Thyroid gland (tissue), 4 donors: Measurements from ENCODE around the gene KCP.

ENCODE experiments used
- CTCF ChIP-seq, 6 experiments: fragments of 200-600 bp in 3 of 6; fragments of 450-650 bp in 3 of 6; sonication (generic) in 3 of 6; IDR thresholded peaks; one replicate each; pipeline ENCODE4 v1.5.1; 2016 to 2019; ENCODE audit warnings: antibody characterized with exemption in 6 of 6, mild to moderate bottlenecking in 2 of 6, inconsistent platforms in 1 of 6, moderate library complexity in 1 of 6
- POLR2A ChIP-seq, 2 donors: fragments of 450-650 bp; IDR thresholded peaks; one replicate each; pipeline ENCODE4 v1.6.1; 2017; ENCODE audit warnings: antibody characterized with exemption in 2 of 2, mild to moderate bottlenecking in 2 of 2, moderate library complexity in 1 of 2

GRCh38 chr7:128880791-128881457 is 29.6 kb downstream of the KCP start:
- TF ChIP-seq POLR2A (IDR thresholded peaks at IDR 0.05) (no peak), CTCF (IDR thresholded peaks at IDR 0.05) (no peak)
